ENCODE measurements around the gene TRH.
A peak's percentile ranks its signal among the peaks of the same experiment; 100 is the strongest.

Gene TRH

GRCh38 chr3:129974564-129974832 is at the start of gene TRH:
TSS of gene TRH (plus strand) at chr3:129974720. CDS start at chr3:129975817, 1,097 bp downstream.
- no peak for DNase-seq

GRCh38 chr3:129927072-129927471 is 47.4 kb upstream of the TRH start:
- DNase-seq = no peak

- no peak for DNase-seq
Observed at GRCh38 chr3:129929383-129929782, 45.1 kb upstream of the TRH start.

- DNase-seq = no peak
Observed at GRCh38 chr3:129933471-129933870, 41.0 kb upstream of the TRH start.

- DNase-seq = peak; percentile 32
Observed at GRCh38 chr3:129934234-129935123, 40.0 kb upstream of the TRH start.

GRCh38 chr3:129936757-129937156 is 37.8 kb upstream of the TRH start:
- peak; percentile 26 for DNase-seq

- DNase-seq = no peak
Observed at GRCh38 chr3:129937717-129938116, 36.8 kb upstream of the TRH start.

- no peak for DNase-seq
Observed at GRCh38 chr3:129938140-129938930, 36.2 kb upstream of the TRH start.

- no peak for DNase-seq
Observed at GRCh38 chr3:129940086-129940485, 34.4 kb upstream of the TRH start.

GRCh38 chr3:129942296-129942695 is 32.2 kb upstream of the TRH start:
- peak; percentile 70 for DNase-seq

GRCh38 chr3:129943020-129943419 is 31.5 kb upstream of the TRH start:
- DNase-seq = no peak

GRCh38 chr3:129944709-129945108 is 29.8 kb upstream of the TRH start:
- no peak for DNase-seq

- DNase-seq = no peak
Observed at GRCh38 chr3:129947538-129948240, 26.8 kb upstream of the TRH start.

- DNase-seq = no peak
Observed at GRCh38 chr3:129950318-129951046, 24.0 kb upstream of the TRH start.

- DNase-seq = no peak
Observed at GRCh38 chr3:129952556-129953355, 21.8 kb upstream of the TRH start.

- DNase-seq = no peak
Observed at GRCh38 chr3:129953621-129954020, 20.9 kb upstream of the TRH start.

GRCh38 chr3:129954514-129954913 is 20.0 kb upstream of the TRH start:
- no peak for DNase-seq

- DNase-seq = no peak
Observed at GRCh38 chr3:129956936-129957335, 17.6 kb upstream of the TRH start.

- no peak for DNase-seq
Observed at GRCh38 chr3:129958755-129959154, 15.8 kb upstream of the TRH start.

- DNase-seq = no peak
Observed at GRCh38 chr3:129961141-129961541, 13.4 kb upstream of the TRH start.

GRCh38 chr3:129962600-129962999 is 11.9 kb upstream of the TRH start:
- DNase-seq = no peak

- no peak for DNase-seq
Observed at GRCh38 chr3:129965937-129966336, 8.6 kb upstream of the TRH start.

Measured in stimulated activated CD8-positive, alpha-beta memory T cell treated with anti-CD3 and anti-CD28 coated beads, Interleukin-4, amount 100 ng/mL, for 48 hours (primary cell).